GM23338 (cell line): ENCODE results near the gene MAGI1. TPM values are rescaled to one million over a fixed set of nuclear protein-coding genes. Genes with fewer than 3 reads are reported as not detected.

ENCODE experiments used
- ATAC-seq: fragments of 200-7000 bp; cut with Tn5 transposase; 3 replicates; pipeline ENCODE4 v1.9.1; 2020
- DNase-seq: peaks from one replicate; pipeline ENCODE4 v3.0.0-alpha.2; 2015; ENCODE audit warnings: low spot score
- H2AFZ ChIP-seq: fragments of 200-600 bp; sonication (generic); 2 replicates; pipeline ENCODE4 v1.8.0; 2016; ENCODE audit warnings: antibody characterized with exemption, mild to moderate bottlenecking, moderate library complexity
- H3F3A ChIP-seq: fragments of 200-600 bp; sonication (generic); replicated peaks from 2 replicates; pipeline ENCODE4 v1.8.0; 2017; ENCODE audit warnings: antibody characterized with exemption, mixed run types, low read depth
- H3K27ac ChIP-seq: fragments of 200-600 bp; sonication (generic); 2 replicates; pipeline ENCODE4 v1.6.1; 2016; ENCODE audit warnings: low read depth
- H3K27me3 ChIP-seq: fragments of 200-600 bp; sonication (generic); 2 replicates; pipeline ENCODE4 v1.8.0; 2016; ENCODE audit warnings: mild to moderate bottlenecking, mixed run types, moderate library complexity; ENCODE audit not compliant: insufficient read depth
- H3K36me3 ChIP-seq: fragments of 200-600 bp; sonication (generic); 2 replicates; pipeline ENCODE4 v1.8.0; 2016; ENCODE audit warnings: mild to moderate bottlenecking; ENCODE audit not compliant: insufficient read depth
- H3K4me1 ChIP-seq: fragments of 200-600 bp; sonication (generic); 2 replicates; pipeline ENCODE4 v1.8.0; 2016; ENCODE audit warnings: mild to moderate bottlenecking, moderate library complexity; ENCODE audit not compliant: insufficient read depth
- H3K4me2 ChIP-seq: fragments of 200-600 bp; sonication (generic); 2 replicates; pipeline ENCODE4 v1.7.1; 2017; ENCODE audit warnings: mixed run types
- H3K4me3 ChIP-seq: fragments of 200-600 bp; sonication (generic); 2 replicates; pipeline ENCODE4 v1.6.1; 2016; ENCODE audit warnings: mixed run types
- H3K79me2 ChIP-seq: fragments of 200-600 bp; sonication (generic); replicated peaks from 2 replicates; pipeline ENCODE4 v1.8.0; 2017; ENCODE audit warnings: mild to moderate bottlenecking; ENCODE audit not compliant: insufficient read depth
- H3K9me2 ChIP-seq: fragments of 200-600 bp; sonication (generic); 2 replicates; pipeline ENCODE4 v1.8.0; 2017; ENCODE audit not compliant: insufficient read depth
- H4K20me1 ChIP-seq: fragments of 200-600 bp; sonication (generic); replicated peaks from 2 replicates; pipeline ENCODE4 v1.8.0; 2017; ENCODE audit warnings: mild to moderate bottlenecking; ENCODE audit not compliant: insufficient read depth
- H3K27ac Mint-ChIP-seq: 2 replicates; pipeline ENCODE4 v1.8.0; 2020; ENCODE audit warnings: inconsistent platforms, mild to moderate bottlenecking, moderate library complexity, mixed read lengths
- H3K27me3 Mint-ChIP-seq: 3 replicates; pipeline ENCODE4 v1.8.0; 2022; ENCODE audit warnings: low read depth, mild to moderate bottlenecking, moderate library complexity, mixed read lengths, inconsistent platforms; ENCODE audit not compliant: insufficient read depth, poor library complexity
- H3K36me3 Mint-ChIP-seq: 3 replicates; pipeline ENCODE4 v1.8.0; 2021; ENCODE audit warnings: low read depth, mild to moderate bottlenecking, inconsistent platforms, moderate library complexity, mixed read lengths
- H3K4me1 Mint-ChIP-seq: 3 replicates; pipeline ENCODE4 v1.8.0; 2020; ENCODE audit warnings: mild to moderate bottlenecking, inconsistent platforms, mixed read lengths
- H3K4me3 Mint-ChIP-seq: 3 replicates; pipeline ENCODE4 v1.8.0; 2021; ENCODE audit warnings: moderate library complexity, mild to moderate bottlenecking, inconsistent platforms, mixed read lengths
- H3K9me3 Mint-ChIP-seq: 3 replicates; pipeline ENCODE4 v1.8.0; 2020; ENCODE audit warnings: moderate library complexity, mild to moderate bottlenecking, inconsistent platforms, mixed read lengths
- CREB1 ChIP-seq: fragments of 250-450 bp; sonication (Bioruptor Pico); IDR thresholded peaks from 2 replicates; pipeline ENCODE4 v1.5.0; 2020; ENCODE audit warnings: low read depth, mild to moderate bottlenecking, moderate library complexity
- EZH2 ChIP-seq: fragments of 200-600 bp; sonication (generic); IDR thresholded peaks from one replicate; pipeline ENCODE4 v1.8.0; 2017; ENCODE audit warnings: antibody characterized with exemption, mild to moderate bottlenecking, low read depth; ENCODE audit not compliant: unreplicated experiment
- EZH2phosphoT487 ChIP-seq: fragments of 200-600 bp; sonication (generic); IDR thresholded peaks from one replicate; pipeline ENCODE4 v1.8.1; 2018; ENCODE audit warnings: antibody characterized with exemption; ENCODE audit not compliant: unreplicated experiment
- JUNB ChIP-seq: IDR thresholded peaks from one replicate; pipeline ENCODE4 v1.6.1; 2016; ENCODE audit warnings: antibody characterized with exemption; ENCODE audit not compliant: unreplicated experiment
- NANOG ChIP-seq: IDR thresholded peaks from 2 replicates; pipeline ENCODE4 v1.6.1; 2016; ENCODE audit warnings: antibody characterized with exemption, borderline replicate concordance
- POLR2AphosphoS5 ChIP-seq: IDR thresholded peaks from 2 replicates; pipeline ENCODE4 v1.6.1; 2016; ENCODE audit warnings: antibody characterized with exemption, low read depth
- ZNF114 ChIP-seq: fragments of 250-450 bp; sonication (Bioruptor Pico); IDR thresholded peaks from 2 replicates; pipeline ENCODE4 v1.5.0; 2020; ENCODE audit warnings: mild to moderate bottlenecking, moderate library complexity
- ZNF331 ChIP-seq: fragments of 250-450 bp; sonication (Bioruptor Pico); IDR thresholded peaks from 2 replicates; pipeline ENCODE4 v1.5.0; 2020; ENCODE audit warnings: low read depth, mild to moderate bottlenecking, moderate library complexity
- polyA plus RNA-seq: library from polyadenylated mRNA; unstranded; fragments of >200 nt; fragmentation: Nextera tagmentation; extraction: Ambion mirVana; gene quantifications from 2 replicates; pipeline ENCODE4 v1.2.1, GENCODE V29; 2016
- total RNA-seq: library from RNA; depleted of rRNA; stranded (reverse); fragments of >200 nt; shearing (Covaris generic); gene quantifications from 2 replicates; pipeline ENCODE4 v1.2.3, GENCODE V29; 2014
- TF ChIP-seq, protein P1 (sequence below): fragments of 250-450 bp; sonication (Bioruptor Pico); IDR thresholded peaks from 2 replicates; pipeline ENCODE4 v1.5.0; 2020; ENCODE audit warnings: mild to moderate bottlenecking, moderate library complexity
- TF ChIP-seq, protein P2 (sequence below), 2 experiments: fragments of 200-600 bp in 1 of 2; sonication (generic) in 1 of 2; conservative IDR thresholded peaks; 2 replicates each; pipeline versions ENCODE4 v1.5.1 to v1.6.1; 2016 to 2017; ENCODE audit warnings: antibody characterized with exemption in 2 of 2, low read depth in 2 of 2, mild to moderate bottlenecking in 2 of 2, moderate library complexity in 1 of 2
- TF ChIP-seq, protein P3 (sequence below): IDR thresholded peaks from 2 replicates; pipeline ENCODE4 v1.6.1; 2016; ENCODE audit warnings: antibody characterized with exemption

The MAGI1 gene
- total and polyA plus RNA-seq, 2 experiments from 2014 or later, result 27.4 to 71.2 TPM

DNA sequence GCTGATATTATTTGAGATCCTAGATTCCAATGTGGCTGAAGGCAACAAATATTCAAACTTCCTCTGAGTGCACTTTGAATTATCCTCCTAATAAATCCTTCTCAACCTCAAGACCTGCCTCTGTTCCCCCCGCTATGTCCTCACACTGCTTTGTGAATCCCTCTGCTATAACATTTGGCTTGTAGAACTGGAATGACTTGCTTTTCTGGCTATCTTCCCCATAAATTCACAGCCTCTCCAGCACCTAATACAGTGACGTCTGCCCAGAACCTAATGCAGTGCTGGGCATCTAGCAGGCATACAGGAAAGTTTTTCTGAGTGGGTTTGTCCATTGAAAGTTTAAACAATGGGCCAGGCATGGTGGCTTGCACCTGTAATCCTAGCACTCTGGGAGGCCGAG, 707.0 kb downstream of the MAGI1 start (continued):
- TF ChIP-seq, protein P1, sequence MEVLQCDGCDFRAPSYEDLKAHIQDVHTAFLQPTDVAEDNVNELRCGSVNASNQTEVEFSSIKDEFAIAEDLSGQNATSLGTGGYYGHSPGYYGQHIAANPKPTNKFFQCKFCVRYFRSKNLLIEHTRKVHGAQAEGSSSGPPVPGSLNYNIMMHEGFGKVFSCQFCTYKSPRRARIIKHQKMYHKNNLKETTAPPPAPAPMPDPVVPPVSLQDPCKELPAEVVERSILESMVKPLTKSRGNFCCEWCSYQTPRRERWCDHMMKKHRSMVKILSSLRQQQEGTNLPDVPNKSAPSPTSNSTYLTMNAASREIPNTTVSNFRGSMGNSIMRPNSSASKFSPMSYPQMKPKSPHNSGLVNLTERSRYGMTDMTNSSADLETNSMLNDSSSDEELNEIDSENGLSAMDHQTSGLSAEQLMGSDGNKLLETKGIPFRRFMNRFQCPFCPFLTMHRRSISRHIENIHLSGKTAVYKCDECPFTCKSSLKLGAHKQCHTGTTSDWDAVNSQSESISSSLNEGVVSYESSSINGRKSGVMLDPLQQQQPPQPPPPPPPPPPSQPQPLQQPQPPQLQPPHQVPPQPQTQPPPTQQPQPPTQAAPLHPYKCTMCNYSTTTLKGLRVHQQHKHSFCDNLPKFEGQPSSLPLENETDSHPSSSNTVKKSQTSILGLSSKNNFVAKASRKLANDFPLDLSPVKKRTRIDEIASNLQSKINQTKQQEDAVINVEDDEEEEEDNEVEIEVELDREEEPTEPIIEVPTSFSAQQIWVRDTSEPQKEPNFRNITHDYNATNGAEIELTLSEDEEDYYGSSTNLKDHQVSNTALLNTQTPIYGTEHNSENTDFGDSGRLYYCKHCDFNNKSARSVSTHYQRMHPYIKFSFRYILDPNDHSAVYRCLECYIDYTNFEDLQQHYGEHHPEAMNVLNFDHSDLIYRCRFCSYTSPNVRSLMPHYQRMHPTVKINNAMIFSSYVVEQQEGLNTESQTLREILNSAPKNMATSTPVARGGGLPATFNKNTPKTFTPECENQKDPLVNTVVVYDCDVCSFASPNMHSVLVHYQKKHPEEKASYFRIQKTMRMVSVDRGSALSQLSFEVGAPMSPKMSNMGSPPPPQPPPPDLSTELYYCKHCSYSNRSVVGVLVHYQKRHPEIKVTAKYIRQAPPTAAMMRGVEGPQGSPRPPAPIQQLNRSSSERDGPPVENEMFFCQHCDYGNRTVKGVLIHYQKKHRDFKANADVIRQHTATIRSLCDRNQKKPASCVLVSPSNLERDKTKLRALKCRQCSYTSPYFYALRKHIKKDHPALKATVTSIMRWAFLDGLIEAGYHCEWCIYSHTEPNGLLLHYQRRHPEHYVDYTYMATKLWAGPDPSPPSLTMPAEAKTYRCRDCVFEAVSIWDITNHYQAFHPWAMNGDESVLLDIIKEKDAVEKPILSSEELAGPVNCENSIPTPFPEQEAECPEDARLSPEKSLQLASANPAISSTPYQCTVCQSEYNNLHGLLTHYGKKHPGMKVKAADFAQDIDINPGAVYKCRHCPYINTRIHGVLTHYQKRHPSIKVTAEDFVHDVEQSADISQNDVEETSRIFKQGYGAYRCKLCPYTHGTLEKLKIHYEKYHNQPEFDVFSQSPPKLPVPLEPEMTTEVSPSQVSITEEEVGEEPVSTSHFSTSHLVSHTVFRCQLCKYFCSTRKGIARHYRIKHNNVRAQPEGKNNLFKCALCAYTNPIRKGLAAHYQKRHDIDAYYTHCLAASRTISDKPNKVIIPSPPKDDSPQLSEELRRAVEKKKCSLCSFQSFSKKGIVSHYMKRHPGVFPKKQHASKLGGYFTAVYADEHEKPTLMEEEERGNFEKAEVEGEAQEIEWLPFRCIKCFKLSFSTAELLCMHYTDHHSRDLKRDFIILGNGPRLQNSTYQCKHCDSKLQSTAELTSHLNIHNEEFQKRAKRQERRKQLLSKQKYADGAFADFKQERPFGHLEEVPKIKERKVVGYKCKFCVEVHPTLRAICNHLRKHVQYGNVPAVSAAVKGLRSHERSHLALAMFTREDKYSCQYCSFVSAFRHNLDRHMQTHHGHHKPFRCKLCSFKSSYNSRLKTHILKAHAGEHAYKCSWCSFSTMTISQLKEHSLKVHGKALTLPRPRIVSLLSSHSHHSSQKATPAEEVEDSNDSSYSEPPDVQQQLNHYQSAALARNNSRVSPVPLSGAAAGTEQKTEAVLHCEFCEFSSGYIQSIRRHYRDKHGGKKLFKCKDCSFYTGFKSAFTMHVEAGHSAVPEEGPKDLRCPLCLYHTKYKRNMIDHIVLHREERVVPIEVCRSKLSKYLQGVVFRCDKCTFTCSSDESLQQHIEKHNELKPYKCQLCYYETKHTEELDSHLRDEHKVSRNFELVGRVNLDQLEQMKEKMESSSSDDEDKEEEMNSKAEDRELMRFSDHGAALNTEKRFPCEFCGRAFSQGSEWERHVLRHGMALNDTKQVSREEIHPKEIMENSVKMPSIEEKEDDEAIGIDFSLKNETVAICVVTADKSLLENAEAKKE (CRISPR knock-in tag), result no peak
- TF ChIP-seq, protein P2, sequence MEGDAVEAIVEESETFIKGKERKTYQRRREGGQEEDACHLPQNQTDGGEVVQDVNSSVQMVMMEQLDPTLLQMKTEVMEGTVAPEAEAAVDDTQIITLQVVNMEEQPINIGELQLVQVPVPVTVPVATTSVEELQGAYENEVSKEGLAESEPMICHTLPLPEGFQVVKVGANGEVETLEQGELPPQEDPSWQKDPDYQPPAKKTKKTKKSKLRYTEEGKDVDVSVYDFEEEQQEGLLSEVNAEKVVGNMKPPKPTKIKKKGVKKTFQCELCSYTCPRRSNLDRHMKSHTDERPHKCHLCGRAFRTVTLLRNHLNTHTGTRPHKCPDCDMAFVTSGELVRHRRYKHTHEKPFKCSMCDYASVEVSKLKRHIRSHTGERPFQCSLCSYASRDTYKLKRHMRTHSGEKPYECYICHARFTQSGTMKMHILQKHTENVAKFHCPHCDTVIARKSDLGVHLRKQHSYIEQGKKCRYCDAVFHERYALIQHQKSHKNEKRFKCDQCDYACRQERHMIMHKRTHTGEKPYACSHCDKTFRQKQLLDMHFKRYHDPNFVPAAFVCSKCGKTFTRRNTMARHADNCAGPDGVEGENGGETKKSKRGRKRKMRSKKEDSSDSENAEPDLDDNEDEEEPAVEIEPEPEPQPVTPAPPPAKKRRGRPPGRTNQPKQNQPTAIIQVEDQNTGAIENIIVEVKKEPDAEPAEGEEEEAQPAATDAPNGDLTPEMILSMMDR (conservative IDR thresholded peaks at IDR 0.05; ENCODE audit: low read depth in 2 of 2), result no peak
- TF ChIP-seq CREB1 (CRISPR knock-in tag), result no peak
- TF ChIP-seq NANOG, result no peak
- no peak for TF ChIP-seq JUNB
- no peak for TF ChIP-seq ZNF114 (CRISPR knock-in tag)

DNA sequence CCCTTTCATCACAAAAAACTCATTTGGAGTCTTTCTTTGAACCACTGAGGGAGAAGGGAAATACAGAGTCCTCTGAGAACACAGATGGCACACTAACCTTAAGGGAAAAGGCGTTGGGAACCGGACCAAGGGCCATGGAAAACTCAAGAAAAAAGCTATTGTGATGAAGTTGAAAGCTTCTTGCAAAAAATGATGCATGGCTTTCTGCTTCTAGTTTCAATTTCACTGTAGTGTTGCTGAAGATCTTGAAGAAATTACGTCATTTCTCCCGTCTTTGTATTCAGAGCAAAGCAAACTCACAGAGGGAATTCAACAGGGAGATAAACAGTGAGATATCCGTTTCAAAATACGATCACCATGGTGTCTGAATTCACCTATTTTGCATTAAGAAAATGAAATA, 708.6 kb downstream of the MAGI1 start:
- H3K27ac Mint-ChIP-seq, result no peak overlapping the region
- TF ChIP-seq POLR2AphosphoS5 (no peak), NANOG (no peak), EZH2 (no peak), EZH2phosphoT487 (no peak), ZNF114 (CRISPR knock-in tag) (no peak), JUNB (no peak), ZNF331 (CRISPR knock-in tag) (no peak)
- TF ChIP-seq, protein P3, sequence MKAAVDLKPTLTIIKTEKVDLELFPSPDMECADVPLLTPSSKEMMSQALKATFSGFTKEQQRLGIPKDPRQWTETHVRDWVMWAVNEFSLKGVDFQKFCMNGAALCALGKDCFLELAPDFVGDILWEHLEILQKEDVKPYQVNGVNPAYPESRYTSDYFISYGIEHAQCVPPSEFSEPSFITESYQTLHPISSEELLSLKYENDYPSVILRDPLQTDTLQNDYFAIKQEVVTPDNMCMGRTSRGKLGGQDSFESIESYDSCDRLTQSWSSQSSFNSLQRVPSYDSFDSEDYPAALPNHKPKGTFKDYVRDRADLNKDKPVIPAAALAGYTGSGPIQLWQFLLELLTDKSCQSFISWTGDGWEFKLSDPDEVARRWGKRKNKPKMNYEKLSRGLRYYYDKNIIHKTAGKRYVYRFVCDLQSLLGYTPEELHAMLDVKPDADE, result no peak

More for the DNA sequence above, 708.6 kb downstream of the MAGI1 start:
- peaks cover 10% of the 10 kb centered on the region; the same call in 2 of the 3 replicates for H3K4me1 Mint-ChIP-seq
- H3F3A ChIP-seq, result no peaks in the 10 kb centered on the region
- no peaks in the 10 kb centered on the region for H3K27me3 Mint-ChIP-seq
- no peak for ATAC-seq
- no peaks in the 10 kb centered on the region for H4K20me1 ChIP-seq
- H3K79me2 ChIP-seq, result no peaks in the 10 kb centered on the region
- H3K4me3 Mint-ChIP-seq, result no peak overlapping the region
- no peaks in the 10 kb centered on the region for H3K36me3 ChIP-seq
- H3K9me2 ChIP-seq, result no peaks in the 10 kb centered on the region
- H3K36me3 Mint-ChIP-seq, result no peaks in the 10 kb centered on the region
- no peak overlapping the region for H3K4me2 ChIP-seq
- H3K4me1 ChIP-seq, result 0 out of 2 replicates have a peak, but pooled peaks cover 7% of the 10 kb centered on the region
- no peak for DNase-seq
- no peak overlapping the region for H2AFZ ChIP-seq
- no peaks in the 10 kb centered on the region for H3K9me3 Mint-ChIP-seq
- H3K27ac ChIP-seq, result no peak overlapping the region
- no peak overlapping the region for H3K4me3 ChIP-seq
- H3K27me3 ChIP-seq, result no peaks in the 10 kb centered on the region
